Neural progenitor cell (in vitro differentiated cells): ENCODE measurements around the gene SRSF12.

Source experiments
- CTCF ChIP-seq: fragments of 200-600 bp; sonication (generic); IDR thresholded peaks from 2 replicates; pipeline ENCODE4 v1.5.1; 2017; ENCODE audit warnings: antibody characterized with exemption, mild to moderate bottlenecking
- EZH2 ChIP-seq: fragments of 200-600 bp; sonication (generic); IDR thresholded peaks from 2 replicates; pipeline ENCODE4 v1.6.1; 2017; ENCODE audit warnings: antibody characterized with exemption, mild to moderate bottlenecking, moderate library complexity
- EZH2phosphoT487 ChIP-seq: fragments of 200-600 bp; sonication (generic); IDR thresholded peaks from 2 replicates; pipeline ENCODE4 v1.6.1; 2017; ENCODE audit warnings: antibody characterized with exemption

GRCh38 chr6:89063881-89064280 is 54.0 kb downstream of the SRSF12 start:
- TF ChIP-seq CTCF (no peak), EZH2 (no peak), EZH2phosphoT487 (no peak)
